HT1080 (cell line): Measurements from ENCODE around the gene MAN1A2. TPM values are rescaled to one million over a fixed set of nuclear protein-coding genes. Genes with fewer than 3 reads are reported as not detected.
"Not testable (repeated sequence)": the region's sequence is repeated elsewhere in the genome, so short reads cannot be mapped to it uniquely, and the experiment has no call there.

ENCODE experiments used
- DNase-seq: peaks from one replicate; pipeline ENCODE4 v3.0.0-alpha.2; 2015; ENCODE audit warnings: low read depth
- total RNA-seq: library from RNA; depleted of rRNA; stranded (reverse); fragments of >200 nt; shearing (Covaris generic); gene quantifications from 2 replicates; pipeline ENCODE4 v1.2.3, GENCODE V29; 2014

Gene MAN1A2
- total RNA-seq, 1 experiment from 2014 or later, result 28.6 TPM

DNA sequence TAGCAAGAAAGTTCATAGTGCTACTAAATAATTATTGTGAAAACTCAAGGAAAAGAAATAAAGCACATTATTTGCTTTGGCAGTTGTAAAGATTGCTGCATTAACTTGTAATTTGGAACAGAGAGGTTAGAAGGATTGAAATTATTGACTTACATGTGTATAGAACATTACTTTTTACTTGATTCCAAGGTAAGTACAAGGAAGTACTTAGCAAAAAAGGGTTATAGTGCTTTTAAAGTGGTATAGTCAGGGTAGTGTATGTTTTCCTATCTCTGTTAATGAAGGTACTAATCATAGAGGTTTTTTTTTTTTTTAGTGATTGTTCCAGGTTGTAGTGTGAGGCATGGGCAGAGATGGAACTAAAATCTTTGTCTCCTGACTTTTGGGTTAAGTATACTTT is 29.4 kb downstream of the MAN1A2 start:
- no peak for DNase-seq

DNA sequence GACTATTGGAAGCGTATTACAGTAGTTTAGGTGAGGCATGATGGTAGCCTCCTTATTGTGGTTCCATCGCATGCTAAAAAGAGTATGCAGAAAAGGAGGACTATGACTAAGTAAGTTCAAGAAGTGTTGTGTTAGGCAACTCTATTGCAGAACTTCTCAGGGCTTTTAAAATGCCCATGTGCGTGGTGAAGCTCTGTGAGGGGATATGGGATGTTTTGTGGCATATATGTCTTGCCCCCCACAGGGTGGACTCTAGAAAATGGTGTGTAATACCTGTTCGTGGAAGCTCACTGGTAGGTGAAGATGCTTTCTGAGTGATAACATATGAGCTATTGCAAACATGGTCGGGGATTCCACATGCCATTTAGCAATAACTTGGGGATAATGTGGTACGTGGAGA is 31.7 kb downstream of the MAN1A2 start:
- no peak for DNase-seq

DNA sequence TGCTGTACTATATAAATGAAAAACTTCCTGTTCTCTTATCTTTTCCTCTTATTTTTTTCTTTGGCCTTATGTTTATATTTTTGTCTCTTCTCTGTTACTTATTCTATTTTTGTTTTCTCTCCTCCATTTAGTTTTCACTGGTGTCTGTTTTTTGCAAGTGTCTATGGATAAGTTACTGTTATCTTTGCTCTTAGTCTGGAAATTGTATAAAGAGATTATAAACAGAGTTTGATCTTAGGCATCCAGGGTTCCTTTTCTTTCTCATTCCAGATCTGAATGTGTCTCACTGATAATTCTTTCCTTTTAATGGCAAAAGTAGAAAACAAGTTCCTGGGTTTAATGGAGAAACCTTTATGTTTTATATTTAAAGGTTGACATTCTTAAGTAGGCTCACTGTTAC is 34.5 kb downstream of the MAN1A2 start:
- no peak for DNase-seq

DNA sequence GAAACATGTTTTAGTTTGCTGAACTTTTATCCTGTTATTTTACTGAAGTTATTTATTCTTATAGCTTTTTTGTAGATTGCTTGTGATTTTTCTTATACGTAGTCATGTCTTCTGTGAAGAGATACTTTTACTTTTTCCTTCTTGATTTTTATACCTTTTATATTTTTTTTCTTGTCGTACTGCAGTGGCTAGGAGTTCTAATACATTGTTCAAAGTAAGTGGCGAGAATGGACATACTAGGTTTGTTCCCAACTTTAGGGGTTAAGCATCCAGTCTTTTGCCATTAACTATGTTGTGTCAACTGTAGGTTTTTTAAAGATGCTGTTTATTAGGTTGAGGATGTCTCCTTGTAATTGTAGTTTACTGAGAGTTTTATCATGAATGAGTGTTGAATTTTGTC is 36.3 kb downstream of the MAN1A2 start:
- no peak for DNase-seq

DNA sequence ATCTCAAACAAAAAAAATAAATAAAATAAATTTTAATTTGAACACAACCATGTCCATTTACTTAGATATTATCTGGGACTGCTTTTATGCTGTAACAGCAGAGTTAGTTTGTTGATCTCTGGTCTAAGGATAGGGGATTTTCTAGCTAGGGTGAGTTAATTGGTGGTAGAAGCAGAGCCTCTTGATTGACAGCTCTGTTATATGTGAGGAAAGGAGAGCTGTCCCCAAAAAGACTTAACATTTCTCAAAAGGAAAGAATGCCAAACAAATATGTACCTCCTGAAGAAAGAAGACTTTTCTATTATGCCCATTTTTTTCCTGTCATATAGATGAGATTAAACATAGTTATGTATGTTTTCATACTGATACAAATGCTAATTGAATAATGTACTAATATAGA is 37.8 kb downstream of the MAN1A2 start:
- DNase-seq, result no peak

DNA sequence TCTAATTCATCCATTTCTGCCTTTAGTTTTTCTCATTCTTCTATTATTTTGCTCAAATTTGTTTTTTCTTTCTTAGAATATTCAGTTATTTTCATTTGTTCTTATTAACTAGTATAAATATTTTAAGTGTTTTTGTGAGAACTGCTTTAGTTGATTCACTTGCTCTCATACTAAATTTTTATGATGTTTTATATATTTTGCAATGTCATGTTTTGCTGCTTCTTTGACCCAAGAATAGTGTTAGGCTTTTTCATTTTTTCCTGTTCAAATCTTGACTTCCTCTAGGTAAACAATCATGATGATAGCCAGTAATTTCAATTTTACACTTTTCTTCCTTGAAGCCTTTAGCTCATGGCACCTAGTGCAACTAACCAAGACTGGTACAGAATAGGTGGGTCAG is 45.2 kb downstream of the MAN1A2 start:
- no peak for DNase-seq

DNA sequence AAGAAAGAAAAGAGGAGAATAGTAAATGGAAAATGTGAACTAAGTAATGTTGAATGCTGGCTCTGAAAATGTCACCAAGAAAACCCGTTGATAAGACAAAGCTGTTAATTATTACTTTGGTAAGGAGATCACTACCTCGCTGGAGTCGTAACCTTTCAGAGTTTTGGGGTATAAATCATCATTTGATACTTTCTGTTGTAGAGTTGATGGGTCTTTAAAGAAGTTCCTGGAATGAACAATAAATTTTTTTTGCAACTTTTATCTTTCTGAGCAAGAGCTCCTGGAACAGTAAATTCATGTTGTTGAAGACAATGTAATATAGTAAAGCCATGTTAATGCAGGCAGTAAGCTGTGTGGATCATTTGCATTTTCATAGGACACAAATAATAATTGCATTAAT is 46.2 kb downstream of the MAN1A2 start:
- no peak for DNase-seq

DNA sequence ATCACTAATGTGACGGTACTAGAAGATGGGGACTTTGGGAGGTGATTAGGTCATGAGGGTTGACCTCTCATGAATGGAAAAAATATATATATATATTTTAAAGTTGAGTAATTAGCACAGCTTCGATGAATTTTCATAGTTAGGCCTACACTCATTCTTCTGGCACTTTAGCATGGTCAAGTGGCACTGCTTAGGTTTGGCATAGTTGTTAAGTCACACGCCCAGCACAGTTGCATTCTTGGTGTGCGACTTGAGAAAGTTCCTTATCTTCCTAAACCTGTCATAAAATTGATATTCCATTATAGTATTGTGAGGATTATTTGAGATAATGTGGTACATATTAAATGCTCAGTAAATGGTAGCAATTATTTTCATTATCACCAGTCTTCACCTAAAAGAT is 47.7 kb downstream of the MAN1A2 start:
- DNase-seq, result no peak

DNA sequence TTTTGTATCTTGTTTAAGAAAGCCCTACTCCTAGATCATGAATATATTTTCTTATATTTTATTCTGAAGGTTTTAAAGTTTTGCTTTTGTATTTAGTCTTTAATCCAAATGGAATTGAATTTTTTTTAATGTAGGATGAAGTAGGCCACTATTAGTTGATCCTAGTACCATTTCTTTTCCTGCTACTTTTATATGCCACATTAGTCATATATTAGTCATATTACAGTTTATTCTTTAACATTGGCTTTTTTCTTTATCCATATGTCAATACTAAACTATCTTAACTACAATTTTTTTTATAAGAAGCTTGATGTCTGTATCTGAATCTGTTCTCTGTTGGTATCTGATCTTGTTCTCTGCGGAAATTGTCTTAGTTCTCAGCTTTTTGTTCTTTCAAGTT is 48.8 kb downstream of the MAN1A2 start:
- DNase-seq, result no peak

DNA sequence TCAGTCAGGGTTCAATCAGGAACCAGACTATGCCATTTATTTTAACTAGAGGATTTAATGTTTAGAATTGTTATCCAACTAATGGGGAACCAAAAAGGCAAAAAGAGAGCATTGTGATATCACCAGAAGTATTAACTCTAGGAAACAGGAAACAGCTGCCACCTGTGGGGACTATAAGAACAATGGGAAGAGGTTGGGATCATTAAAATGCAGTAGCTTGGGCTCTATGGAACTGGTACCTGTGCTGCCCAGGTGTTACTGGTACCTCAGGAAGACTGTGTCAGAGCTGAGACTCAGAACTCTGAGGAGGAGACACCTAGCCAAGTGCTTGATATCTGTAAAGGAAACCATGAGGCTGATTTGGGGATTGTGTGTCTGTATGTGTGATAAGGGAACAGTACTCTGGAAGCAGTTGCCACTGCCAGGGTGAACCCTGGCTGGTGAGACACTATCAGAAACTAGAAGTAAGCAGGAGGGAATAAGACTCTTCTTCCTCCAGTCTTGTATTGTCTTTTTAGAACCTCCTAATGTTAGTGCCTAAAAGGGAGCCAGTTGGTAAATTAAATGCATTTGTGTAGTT is 49.4 kb downstream of the MAN1A2 start:
- no peak for DNase-seq

DNA sequence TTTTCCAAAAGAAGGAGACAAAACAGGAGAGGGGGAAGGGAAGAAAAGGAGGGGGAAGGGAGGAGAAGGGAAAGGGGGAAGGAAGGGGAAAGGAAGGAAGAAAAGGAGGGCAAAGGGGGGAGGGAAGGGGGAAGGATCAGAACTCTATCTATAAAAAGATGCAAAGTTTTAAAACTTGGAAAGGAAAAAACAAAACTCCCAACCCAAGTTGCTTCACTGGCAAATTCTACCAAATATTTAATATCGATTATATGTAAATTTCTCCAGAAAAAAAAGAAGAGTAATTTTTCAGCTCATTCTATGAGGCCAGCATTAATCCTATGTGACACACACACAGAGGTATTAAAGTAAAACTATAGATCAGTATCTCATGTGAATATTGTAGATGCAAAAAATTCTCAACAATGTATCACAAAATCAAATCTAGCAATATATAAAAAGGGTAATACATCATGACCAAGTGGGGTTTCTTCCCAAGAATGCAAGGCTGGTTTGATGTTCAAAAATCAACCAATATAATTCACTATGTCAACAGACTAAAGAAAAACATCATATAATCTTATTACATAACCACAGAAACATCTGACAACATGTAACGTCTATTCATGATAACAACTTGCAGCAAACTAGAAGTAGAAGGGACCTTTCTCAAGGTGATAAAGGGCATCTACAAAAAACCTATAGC is 57.9 kb downstream of the MAN1A2 start:
- no peak for DNase-seq

DNA sequence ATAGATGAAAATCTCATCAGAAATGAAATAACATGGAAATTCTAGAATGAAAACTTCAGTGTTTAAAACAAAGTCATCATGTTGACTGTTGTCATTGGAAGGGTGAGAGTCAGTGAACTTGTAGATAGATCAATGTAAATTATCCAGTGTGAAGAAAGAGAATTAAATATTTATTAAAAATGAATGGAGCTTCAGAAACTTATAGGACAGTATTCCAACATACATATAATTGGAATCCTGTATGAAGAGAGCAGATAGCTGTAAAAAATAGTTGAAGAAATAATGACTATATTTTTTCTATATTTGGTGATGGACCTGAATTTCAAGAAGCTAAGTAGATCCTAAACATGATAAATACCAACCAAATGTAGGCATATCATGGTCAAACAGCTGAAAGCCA is 60.0 kb downstream of the MAN1A2 start:
- DNase-seq, result no peak

DNA sequence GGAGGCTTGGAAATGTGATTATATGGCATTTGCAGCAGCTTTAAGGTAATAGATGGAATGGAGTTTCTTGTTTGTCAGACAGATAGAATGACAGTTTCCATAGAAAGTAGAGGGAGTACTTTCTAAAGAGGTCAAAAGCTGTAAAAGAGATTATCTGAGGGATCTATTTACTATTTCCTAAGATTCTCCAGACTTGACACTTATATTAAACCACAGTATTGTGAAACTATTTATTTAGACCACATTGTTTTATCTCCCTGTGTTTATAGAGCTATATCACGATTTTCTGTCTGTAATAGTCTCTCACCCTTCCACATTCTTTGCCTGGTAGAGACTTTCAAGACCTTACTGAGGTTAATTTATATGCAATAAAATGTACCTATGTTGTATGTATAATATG is 66.7 kb downstream of the MAN1A2 start:
- no peak for DNase-seq

DNA sequence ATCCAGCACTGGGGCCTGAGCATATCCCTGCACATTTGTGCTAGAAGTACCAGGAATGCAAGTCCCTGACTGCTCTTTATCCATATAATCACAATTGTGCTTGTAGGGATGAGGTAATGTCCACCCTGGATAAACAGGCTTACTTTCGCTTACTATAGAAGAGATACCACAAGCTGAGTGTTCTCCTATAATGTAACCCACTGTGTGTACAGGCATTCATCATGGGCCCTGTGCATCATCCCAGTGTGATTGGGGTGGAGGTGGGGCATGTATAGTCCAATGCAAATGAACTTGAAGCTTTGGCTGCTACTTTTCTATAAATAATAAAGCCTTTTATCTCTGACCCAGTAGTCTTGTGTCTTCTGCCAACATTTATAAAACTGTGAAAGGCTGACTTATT is 69.3 kb downstream of the MAN1A2 start:
- DNase-seq, result peak; percentile 4

DNA sequence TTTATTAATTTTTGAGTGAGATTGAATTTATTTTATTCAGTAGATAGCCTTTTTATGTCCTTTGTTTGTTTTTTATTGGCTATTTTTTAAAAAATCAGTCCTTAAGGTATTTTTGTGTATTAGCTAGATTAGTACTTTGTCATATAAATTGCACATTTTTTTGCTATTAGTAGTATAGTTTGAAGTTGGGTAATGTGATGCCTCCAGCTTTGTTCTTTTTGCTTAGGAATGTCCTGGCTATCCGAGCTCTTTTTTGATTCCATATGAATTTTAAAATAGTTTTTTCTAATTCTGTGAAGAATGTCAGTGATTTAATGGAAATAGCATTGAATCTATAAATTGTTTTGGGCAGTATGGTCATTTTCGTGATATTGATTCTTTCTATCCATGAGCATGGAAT is 80.4 kb downstream of the MAN1A2 start:
- no peak for DNase-seq

DNA sequence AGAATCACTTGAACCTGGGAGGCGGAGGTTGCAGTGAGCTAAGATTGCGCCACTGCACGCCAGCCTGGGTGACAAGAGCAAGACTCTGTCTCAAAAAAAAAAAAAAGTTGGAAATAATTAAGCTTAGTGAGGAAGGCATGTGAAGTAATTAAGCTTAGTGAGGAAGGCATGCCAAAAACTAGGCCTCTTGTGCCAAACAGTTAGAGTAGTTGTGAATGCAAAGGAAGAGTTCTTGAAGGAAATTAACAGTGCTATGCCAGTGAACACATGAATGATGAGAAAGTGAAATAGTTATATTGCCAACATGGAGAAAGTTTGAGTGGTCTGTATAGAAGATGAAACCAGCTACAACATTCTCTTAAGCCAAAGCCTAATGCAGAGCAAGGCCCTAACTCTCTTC is 85.0 kb downstream of the MAN1A2 start:
- no peak for DNase-seq

DNA sequence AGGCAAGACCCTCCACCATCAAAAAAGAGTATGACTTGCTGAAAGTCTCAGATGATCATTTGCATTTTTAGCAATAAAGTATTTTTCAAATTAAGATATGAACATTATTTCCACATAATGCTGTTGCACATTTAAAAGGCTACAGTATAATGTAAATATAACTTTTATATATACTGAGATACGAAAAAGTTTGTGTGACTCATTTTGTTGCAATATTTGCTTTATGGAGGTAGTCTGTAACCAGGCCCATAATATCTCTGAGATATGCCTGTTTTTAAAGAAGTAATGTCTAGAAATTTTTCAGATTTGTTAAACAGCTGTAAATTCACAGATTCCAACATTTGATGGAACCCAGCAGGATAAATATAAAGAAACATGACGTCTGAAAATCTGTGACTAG is 86.7 kb downstream of the MAN1A2 start:
- no peak for DNase-seq

DNA sequence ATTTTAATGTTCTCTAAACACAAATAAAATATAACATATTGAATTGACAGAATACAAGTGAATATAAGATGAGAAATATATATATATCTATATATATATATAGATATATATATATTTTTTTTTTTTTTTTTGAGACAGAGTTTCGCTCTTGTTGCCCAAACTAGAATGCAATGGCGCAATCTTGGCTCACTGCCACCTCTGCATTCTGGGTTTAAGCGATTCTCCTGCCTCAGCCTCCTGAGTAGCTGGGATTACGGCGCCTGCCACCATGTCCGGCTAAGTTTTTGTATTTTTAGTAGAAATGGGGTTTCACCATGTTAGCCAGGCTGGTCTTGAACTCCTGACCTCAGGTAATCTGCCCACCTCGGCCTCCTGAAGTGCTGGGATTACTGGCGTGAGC is 91.2 kb downstream of the MAN1A2 start:
- not testable (repeated sequence) for DNase-seq

DNA sequence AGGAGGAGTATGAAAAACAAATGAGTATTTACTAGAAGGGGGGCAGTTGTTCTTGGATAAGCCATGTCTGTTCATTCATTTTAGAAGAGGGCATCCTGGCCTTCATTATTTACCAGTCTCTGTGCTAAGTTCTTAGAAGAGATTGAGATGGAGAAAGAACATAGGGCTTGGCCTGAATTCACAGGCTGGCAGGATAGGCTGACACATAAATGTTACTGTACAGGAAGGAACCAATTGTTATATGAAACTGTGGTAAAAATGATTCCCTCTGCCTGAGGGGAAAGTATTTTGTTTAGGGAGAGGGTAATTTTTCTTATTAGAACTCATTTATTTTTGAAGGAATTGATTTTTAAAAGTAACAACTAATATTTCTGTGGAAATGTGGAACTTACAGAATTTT is 99.5 kb downstream of the MAN1A2 start:
- peak; percentile 7 for DNase-seq

DNA sequence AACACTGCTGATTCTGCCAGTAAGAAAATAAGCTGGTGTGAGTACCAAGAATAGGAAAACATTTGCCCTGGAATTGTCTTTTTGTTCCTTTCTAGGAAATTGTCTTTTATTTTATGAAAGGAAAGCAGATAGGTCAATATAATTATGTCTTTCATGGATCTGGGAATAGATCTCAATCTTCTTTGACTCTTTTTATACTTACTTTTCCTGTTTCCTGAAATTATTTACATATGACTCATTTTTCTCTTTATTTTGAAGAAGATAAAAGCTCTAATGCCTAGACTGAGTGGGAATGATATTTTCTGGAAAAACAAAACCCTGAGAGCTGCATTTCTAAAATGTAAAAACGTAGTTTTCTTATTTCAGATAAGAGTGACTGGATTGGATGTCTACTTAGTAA is 100.1 kb downstream of the MAN1A2 start:
- no peak for DNase-seq

DNA sequence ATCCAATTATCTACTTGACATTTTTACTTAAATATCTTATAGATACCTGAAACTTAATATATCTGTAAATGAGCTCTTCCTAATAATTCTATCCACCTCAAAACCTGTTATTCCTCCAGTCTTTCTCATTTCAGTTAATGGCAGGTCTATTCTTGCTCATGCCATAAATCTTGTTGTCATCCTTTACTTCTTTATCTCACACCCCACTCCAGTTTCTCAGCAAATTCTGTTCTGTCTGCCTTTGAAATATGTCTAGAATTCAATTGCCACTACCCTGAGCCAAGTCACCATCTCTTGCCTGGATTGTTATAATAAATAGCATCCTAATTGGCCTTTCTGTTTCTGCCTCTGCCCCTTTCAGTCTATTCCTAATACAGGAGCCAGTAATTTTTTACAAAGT is 105.8 kb downstream of the MAN1A2 start:
- no peak for DNase-seq

DNA sequence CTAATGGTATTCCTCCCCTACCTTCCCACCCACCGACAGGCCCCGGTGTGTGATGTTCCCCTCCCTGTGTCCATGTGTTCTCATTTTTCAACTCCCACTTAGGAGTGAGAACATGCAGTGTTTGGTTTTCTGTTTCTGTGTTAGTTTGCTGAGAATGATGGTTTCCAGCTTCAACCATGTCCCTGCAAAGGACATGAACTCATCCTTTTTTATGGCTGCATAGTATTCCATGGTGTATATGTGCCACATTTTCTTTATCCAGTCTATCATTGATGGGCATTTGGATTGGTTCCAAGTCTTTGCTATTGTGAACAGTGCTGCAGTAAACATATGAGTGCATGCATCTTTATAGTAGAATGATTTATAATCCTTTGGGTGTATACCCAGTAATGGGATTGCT is 108.2 kb downstream of the MAN1A2 start:
- DNase-seq, result not testable (repeated sequence)

DNA sequence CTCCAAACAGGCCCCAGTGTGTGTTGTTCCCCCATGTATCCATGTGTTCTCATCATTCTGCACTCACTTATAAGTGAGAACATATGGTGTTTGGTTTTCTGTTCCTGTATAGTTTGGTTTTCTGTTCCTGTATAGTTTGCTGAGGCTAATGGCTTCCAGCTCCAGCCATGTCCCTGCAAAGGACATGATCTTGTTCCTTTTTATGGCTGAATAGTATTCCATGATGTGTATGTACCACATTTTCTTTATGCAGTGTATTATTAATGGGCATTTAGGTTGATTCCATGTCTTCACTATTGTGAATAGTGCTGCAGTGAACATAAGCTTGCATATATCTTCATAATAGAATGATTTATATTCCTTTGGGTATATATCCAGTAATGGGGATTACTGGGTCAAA is 111.8 kb downstream of the MAN1A2 start:
- no peak for DNase-seq

DNA sequence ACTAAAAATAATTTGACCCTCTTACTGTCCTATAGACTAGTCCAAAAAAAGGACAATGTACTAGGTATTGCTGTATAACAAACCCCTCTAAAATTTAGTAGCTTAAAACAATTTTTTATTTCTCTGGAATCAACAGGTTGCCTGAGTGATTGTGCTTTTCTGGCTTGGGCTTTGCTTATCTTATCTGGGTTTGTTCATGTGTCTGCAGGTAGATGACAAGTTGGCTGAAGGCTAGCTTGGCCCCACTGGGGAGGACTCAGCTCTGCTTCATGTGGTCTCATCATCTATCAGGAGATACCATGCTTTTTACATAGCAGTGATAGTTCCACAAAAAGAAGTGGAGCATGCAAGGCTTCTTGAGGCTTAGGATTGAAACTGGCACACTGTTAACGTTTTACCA is 114.2 kb downstream of the MAN1A2 start:
- DNase-seq, result no peak
